Pancreas (tissue), 10 donors: ENCODE results near the gene CDC42. TPM values are rescaled to one million over a fixed set of nuclear protein-coding genes. Genes with fewer than 3 reads are reported as not detected.

Experiments
- ATAC-seq, 4 donors: fragments of 200-7000 bp; cut with Tn5 transposase; one replicate each; pipeline versions ENCODE4 v1.8.0 to v1.9.1; 2020; ENCODE audit warnings: mild to moderate bottlenecking in 4 of 4, moderate library complexity in 4 of 4
- DNase-seq, 6 donors: peaks; one replicate each; pipeline ENCODE4 v3.0.0-alpha.2; 2020
- FAIRE-seq: peaks from 2 replicates; lab custom pipeline; 2012; peaks lifted over from hg19 to GRCh38; lab: Jason Lieb, UNC
- H3K27ac ChIP-seq, 4 donors: fragments of 200-600 bp; sonication (generic); 1 replicate in 3 of 4; 2 replicates in 1 of 4; pipeline versions ENCODE4 v1.5.0 to v1.8.0; 2020
- H3K27me3 ChIP-seq, 4 donors: fragments of 200-600 bp; one replicate each; pipeline ENCODE4 v1.8.0; 2021
- H3K36me3 ChIP-seq, 3 donors: fragments of 200-600 bp; sonication (generic) in 1 of 3; one replicate each; pipeline versions ENCODE4 v1.5.0 to v1.8.0; 2020 to 2021
- H3K4me1 ChIP-seq, 3 donors: fragments of 200-600 bp; one replicate each; pipeline ENCODE4 v1.8.0; 2021
- H3K4me3 ChIP-seq, 4 donors: fragments of 200-600 bp; sonication (generic) in 2 of 4; one replicate each; pipeline versions ENCODE4 v1.5.0 to v1.8.0; 2020 to 2021
- H3K9me3 ChIP-seq, 4 donors: fragments of 200-600 bp; one replicate each; pipeline ENCODE4 v1.8.0; 2021
- WGBS, 2 donors: extraction: QIAGEN DNeasy Blood & Tissue Kit; methylation state at CpG; one replicate each; pipeline ENCODE4 v1.1.7; 2013; 5-methylcytosine and 5-hydroxymethylcytosine counted together
- intact Hi-C, 3 donors: fragments of 100-400 bp; cut with DNase I; formaldehyde crosslinking; loops; one replicate each; pipeline versions ENCODE4 v1.11.1 to v1.14.2; 2022
- polyA plus RNA-seq, 2 donors: library from polyadenylated mRNA; stranded (reverse); fragments of 200-250 nt; gene quantifications; one replicate each; pipeline ENCODE4 v1.2.3, GENCODE V29; 2013
- total RNA-seq, 6 donors: library from RNA; stranded (reverse); fragmentation: NEBNext Ultra II Directional in 4 of 6; extraction: Animal tissue kit (Norgen Biotek cat#: 25700) in 4 of 6; gene quantifications; one replicate each; pipeline versions ENCODE4 v1.2.1 to v1.2.4, GENCODE V29; 2021 to 2023
- TF ChIP-seq, protein P1 (sequence below), 4 donors: fragments of 200-600 bp; sonication (generic) in 3 of 4; IDR thresholded peaks; one replicate each; pipeline versions ENCODE4 v1.5.0 to v1.8.0; 2021; ENCODE audit warnings: antibody characterized with exemption in 4 of 4
- donor health status: healthy with polysubstance abuse.
- donor health status: DM: no; HTN: no; CAD: no; lungs with moderate emphysema.
- donor health status: DM: no; HTN: no; CAD: no.
- donor health status: control.
- donor health status: control.
- donor health status: Bipolar disorder and iron deficiency.
- donor health status: DM: yes; HTN: yes; CAD: no.
- donor health status: DM: no; HTN: no; CAD: no.
- donor health status: DM: no; HTN: no; CAD: no.
- donor health status: DM: yes; HTN: yes; CAD: no.

The CDC42 gene
- total and polyA plus RNA-seq, 8 donors, result 36.6 to 128 (median 63.4) TPM

DNA sequence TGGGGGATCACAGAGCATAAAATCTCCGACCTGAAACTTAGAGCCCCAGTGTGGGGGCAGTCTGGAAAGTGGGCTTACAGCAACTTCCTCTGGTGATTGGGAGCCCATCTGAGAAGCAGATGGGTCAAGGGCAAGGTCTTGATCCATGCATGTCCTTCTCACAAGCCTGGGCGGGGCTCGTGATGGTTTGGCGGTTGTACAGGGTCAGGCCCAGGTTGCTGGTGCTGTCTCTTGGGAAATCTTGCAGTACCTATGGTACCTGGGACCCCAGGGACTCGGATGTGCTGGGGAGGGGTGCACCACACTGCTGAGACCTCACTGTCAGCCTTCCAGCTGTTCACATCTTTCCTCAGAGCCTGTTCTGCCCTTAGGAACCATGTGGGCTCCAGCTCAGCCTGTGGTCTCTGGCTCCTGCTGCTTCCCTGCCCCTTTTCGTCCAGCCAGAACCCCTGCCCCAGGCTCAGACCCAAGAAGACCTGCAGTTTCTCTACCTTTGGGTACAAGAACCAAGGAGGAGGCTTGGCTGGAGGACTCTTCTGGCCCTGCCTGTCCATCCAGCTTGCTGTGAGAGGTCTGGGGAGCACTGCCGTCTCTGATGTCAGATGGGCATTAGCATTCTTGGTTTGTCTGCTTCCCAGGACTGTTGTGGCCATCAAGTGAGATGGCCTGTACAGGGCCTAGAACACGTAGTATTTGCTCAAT, 65.9 kb downstream of the CDC42 start:
- Histone ChIP-seq H3K9me3 (no peaks in the 10 kb centered on the region), H3K27me3 (no peaks in the 10 kb centered on the region), H3K27ac (no peak overlapping the region), H3K36me3 (no peaks in the 10 kb centered on the region), H3K4me1 (no peaks in the 10 kb centered on the region), H3K4me3 (no peak overlapping the region)
- TF ChIP-seq, protein P1, sequence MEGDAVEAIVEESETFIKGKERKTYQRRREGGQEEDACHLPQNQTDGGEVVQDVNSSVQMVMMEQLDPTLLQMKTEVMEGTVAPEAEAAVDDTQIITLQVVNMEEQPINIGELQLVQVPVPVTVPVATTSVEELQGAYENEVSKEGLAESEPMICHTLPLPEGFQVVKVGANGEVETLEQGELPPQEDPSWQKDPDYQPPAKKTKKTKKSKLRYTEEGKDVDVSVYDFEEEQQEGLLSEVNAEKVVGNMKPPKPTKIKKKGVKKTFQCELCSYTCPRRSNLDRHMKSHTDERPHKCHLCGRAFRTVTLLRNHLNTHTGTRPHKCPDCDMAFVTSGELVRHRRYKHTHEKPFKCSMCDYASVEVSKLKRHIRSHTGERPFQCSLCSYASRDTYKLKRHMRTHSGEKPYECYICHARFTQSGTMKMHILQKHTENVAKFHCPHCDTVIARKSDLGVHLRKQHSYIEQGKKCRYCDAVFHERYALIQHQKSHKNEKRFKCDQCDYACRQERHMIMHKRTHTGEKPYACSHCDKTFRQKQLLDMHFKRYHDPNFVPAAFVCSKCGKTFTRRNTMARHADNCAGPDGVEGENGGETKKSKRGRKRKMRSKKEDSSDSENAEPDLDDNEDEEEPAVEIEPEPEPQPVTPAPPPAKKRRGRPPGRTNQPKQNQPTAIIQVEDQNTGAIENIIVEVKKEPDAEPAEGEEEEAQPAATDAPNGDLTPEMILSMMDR (IDR thresholded peaks at IDR 0.05), result no peak
- ATAC-seq (no peak), DNase-seq (peak in 1 of 6 donors; percentile 40), FAIRE-seq (no peak)
- intact Hi-C loops, result no loop called here
- WGBS, 2 donors, result 85 to 87% methylated on average over 8 of the region's 8 CpGs

DNA sequence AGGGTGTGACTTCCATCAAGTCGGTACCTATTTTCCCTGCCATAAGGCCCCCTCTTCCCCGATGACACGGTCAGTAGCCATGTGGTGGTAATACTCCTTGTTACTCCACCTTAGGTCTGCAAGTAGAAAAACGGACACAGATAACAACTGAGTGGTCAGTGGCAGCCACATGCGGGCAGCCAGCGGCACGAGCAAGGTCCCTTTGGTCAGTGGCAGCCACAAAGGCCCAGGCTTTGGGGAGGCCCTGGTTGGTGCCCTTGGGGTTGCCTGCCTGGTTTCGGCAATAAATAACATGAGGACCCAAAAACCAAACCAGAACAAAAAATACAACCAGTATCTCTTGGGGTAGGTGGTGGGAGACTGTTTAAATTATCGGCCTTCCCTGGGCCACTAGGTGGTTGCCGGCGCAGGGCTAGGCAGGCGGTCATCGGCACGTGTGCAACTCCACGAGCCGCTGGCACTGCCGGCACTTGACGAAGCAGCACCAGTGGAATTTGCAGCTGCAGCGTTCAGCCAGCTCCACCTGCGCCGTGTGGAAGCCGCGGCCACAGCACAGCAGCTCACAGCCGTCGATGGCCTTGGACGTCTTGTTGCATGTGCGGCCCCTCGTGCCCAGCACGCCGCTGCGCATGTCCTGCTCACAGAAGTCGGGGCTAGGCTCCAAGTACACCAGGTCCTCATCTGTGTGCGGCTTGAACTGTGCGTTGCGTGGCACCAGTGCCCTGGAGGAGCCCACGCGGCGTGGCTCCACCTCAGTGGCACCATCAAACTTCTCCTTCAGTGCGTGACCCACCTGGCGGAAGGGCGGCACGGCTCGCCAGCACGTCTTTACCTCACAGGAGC, 67.3 kb downstream of the CDC42 start:
- TF ChIP-seq, protein P1 (IDR thresholded peaks at IDR 0.05), result no peak
- intact Hi-C loops, result no loop called here
- Histone ChIP-seq H3K4me1 (no peaks in the 10 kb centered on the region), H3K4me3 (no peak overlapping the region), H3K27ac (no peak overlapping the region), H3K36me3 (no peaks in the 10 kb centered on the region), H3K27me3 (no peaks in the 10 kb centered on the region), H3K9me3 (no peaks in the 10 kb centered on the region)
- DNase-seq (peak in 1 of 6 donors; percentile 52), ATAC-seq (no peak), FAIRE-seq (no peak)
- WGBS, 2 donors, result 93 to 94% methylated on average over 44 of the region's 44 CpGs

DNA sequence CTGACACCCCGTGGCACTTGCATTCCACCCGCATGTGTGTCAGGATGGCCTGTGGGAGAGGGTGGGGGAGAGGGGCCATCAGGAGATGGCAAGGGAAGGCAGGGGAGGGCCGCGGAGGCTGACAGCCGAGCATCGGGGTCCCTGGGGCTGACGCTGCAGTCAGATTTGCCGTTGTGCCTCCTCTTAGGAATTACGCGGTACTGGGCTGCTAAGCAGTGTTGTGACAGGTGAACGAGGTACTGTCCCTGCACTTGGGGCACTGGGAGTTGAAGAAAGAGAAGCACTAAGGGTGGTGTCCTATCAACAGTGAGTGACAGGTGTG, 67.9 kb downstream of the CDC42 start:
- WGBS, 2 donors, result 84 to 88% methylated on average over 11 of the region's 11 CpGs
- FAIRE-seq, result no peak

DNA sequence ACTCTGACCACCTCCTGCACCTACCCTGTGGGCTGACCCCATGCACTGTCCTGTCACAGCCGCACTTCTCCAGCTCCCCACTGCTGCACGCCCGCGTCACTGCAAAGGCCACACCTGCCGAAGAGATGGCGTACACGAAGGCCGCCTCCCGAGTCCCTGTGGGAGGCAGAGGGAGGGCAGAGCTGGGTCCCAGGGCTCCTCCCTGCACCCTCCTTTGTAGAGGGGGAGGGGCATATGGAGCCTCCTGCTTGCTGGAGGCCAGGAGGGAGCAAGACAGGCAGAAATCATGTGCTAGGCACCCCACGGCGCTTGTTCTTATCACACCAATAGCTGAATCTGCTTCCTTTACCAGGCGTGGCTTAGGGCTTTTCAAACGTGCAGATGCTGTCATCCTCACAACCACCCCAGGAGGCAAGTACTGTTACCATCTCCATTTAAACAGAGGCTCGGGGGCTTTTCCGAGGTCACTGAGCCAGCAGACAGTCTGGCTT, 69.0 kb downstream of the CDC42 start:
- ATAC-seq (peak in 2 of 4 donors; percentile 28 to 65), DNase-seq (peak in 1 of 6 donors; percentile 18), FAIRE-seq (no peak)
- intact Hi-C loops, result no loop called here
- Histone ChIP-seq H3K4me3 (no peak overlapping the region), H3K27me3 (no peaks in the 10 kb centered on the region), H3K4me1 (no peaks in the 10 kb centered on the region), H3K9me3 (no peaks in the 10 kb centered on the region), H3K27ac (no peak overlapping the region), H3K36me3 (no peaks in the 10 kb centered on the region)
- 73 to 79% methylated on average over 15 of the region's 15 CpGs for WGBS, 2 donors
- TF ChIP-seq, protein P1 (IDR thresholded peaks at IDR 0.05), result no peak

More for the DNA sequence above, 67.9 kb downstream of the CDC42 start:
- Histone ChIP-seq H3K9me3 (no peaks in the 10 kb centered on the region), H3K36me3 (no peaks in the 10 kb centered on the region), H3K27ac (no peak overlapping the region), H3K27me3 (no peaks in the 10 kb centered on the region), H3K4me3 (no peak overlapping the region), H3K4me1 (no peaks in the 10 kb centered on the region)
- ATAC-seq, result no peak
- TF ChIP-seq, protein P1 (IDR thresholded peaks at IDR 0.05), result no peak
- intact Hi-C loops, result no loop called here
- no peak for DNase-seq
